ENCODE results near the gene MAN1A2. TPM values are rescaled to one million over a fixed set of nuclear protein-coding genes. Genes with fewer than 3 reads are reported as not detected.

MAN1A2 gene
- total RNA-seq, 6 experiments from 2014 or later = 38.0 to 45.1 (median 40.7) TPM

DNA sequence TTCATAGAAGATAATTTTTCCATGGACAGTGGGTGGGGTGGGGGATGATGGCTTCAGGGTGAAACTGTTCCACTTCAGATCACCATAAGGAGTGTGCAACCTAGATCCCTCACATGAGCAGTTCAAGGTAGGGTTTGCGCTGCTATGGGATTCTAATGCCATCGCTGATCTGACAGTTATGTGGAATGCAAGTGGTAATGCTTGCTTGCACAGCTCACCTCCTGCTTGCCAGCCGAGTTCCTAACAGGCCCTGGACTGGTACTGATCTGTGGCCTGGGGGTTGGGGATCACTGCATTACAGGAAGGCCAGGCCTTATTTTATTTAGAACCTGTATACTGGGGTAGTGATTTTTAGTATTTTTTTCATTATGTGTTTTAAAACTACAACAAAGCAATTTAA is 22.0 kb downstream of the MAN1A2 start:
- Mint-ChIP-seq H3K9me3 (peaks cover 4% of the 10 kb centered on the region), H3K27me3 (ENCODE audit: insufficient read depth) (peaks cover 2% of the 10 kb centered on the region; the same call in 1 of the 2 replicates), H3K36me3 (ENCODE audit: low read depth) (peaks cover 4% of the 10 kb centered on the region), H3K4me1 (ENCODE audit: low read depth) (peaks cover 38% of the 10 kb centered on the region), H3K27ac (no peak overlapping the region), H3K4me3 (no peak overlapping the region)
- DNase-seq = no peak
- TF ChIP-seq CTCF (IDR thresholded peaks at IDR 0.05) = no peak

- Mint-ChIP-seq H3K4me1 (ENCODE audit: low read depth) (peaks cover 38% of the 10 kb centered on the region), H3K27me3 (ENCODE audit: insufficient read depth) (peaks cover 2% of the 10 kb centered on the region; the same call in 1 of the 2 replicates), H3K27ac (no peak overlapping the region), H3K4me3 (no peak overlapping the region), H3K9me3 (no peaks in the 10 kb centered on the region), H3K36me3 (ENCODE audit: low read depth) (no peaks in the 10 kb centered on the region)
- TF ChIP-seq CTCF (IDR thresholded peaks at IDR 0.05) = no peak
- DNase-seq = no peak
These were observed 22.5 kb downstream of the MAN1A2 start for GRCh38 chr1:117389779-117390178.

GRCh38 chr1:117392771-117393170 is 25.5 kb downstream of the MAN1A2 start:
- DNase-seq = peak; percentile 22
- no peak for TF ChIP-seq CTCF (IDR thresholded peaks at IDR 0.05)
- no peaks in the 10 kb centered on the region for H3K9me3 Mint-ChIP-seq
- no peaks in the 10 kb centered on the region for H3K27me3 Mint-ChIP-seq (ENCODE audit: insufficient read depth)
- H3K4me1 Mint-ChIP-seq (ENCODE audit: low read depth) = peaks cover 38% of the 10 kb centered on the region
- H3K36me3 Mint-ChIP-seq (ENCODE audit: low read depth) = no peaks in the 10 kb centered on the region
- no peak overlapping the region for H3K4me3 Mint-ChIP-seq
- H3K27ac Mint-ChIP-seq = peak overlapping the region; percentile 34; the same call in 1 of the 2 replicates

GRCh38 chr1:117396074-117396473 is 28.8 kb downstream of the MAN1A2 start:
- no peak for DNase-seq
- Mint-ChIP-seq H3K4me3 (no peak overlapping the region), H3K4me1 (ENCODE audit: low read depth) (peaks cover 17% of the 10 kb centered on the region), H3K9me3 (no peaks in the 10 kb centered on the region), H3K27me3 (ENCODE audit: insufficient read depth) (no peaks in the 10 kb centered on the region), H3K36me3 (ENCODE audit: low read depth) (no peaks in the 10 kb centered on the region), H3K27ac (no peak overlapping the region)
- TF ChIP-seq CTCF (IDR thresholded peaks at IDR 0.05) = no peak

DNA sequence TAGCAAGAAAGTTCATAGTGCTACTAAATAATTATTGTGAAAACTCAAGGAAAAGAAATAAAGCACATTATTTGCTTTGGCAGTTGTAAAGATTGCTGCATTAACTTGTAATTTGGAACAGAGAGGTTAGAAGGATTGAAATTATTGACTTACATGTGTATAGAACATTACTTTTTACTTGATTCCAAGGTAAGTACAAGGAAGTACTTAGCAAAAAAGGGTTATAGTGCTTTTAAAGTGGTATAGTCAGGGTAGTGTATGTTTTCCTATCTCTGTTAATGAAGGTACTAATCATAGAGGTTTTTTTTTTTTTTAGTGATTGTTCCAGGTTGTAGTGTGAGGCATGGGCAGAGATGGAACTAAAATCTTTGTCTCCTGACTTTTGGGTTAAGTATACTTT is 29.4 kb downstream of the MAN1A2 start:
- TF ChIP-seq CTCF (IDR thresholded peaks at IDR 0.05) = no peak
- H3K4me3 Mint-ChIP-seq = no peak overlapping the region
- DNase-seq = no peak
- no peaks in the 10 kb centered on the region for H3K27me3 Mint-ChIP-seq (ENCODE audit: insufficient read depth)
- peaks cover 20% of the 10 kb centered on the region for H3K4me1 Mint-ChIP-seq (ENCODE audit: low read depth)
- no peaks in the 10 kb centered on the region; the same call in 1 of the 2 replicates for H3K36me3 Mint-ChIP-seq (ENCODE audit: low read depth)
- H3K27ac Mint-ChIP-seq = no peak overlapping the region
- no peaks in the 10 kb centered on the region for H3K9me3 Mint-ChIP-seq

- DNase-seq = no peak
- Mint-ChIP-seq H3K4me1 (ENCODE audit: low read depth) (peaks cover 7% of the 10 kb centered on the region; the same call in 1 of the 2 replicates), H3K27me3 (ENCODE audit: insufficient read depth) (no peaks in the 10 kb centered on the region), H3K4me3 (no peak overlapping the region), H3K27ac (no peak overlapping the region), H3K36me3 (ENCODE audit: low read depth) (peaks cover 16% of the 10 kb centered on the region), H3K9me3 (peaks cover 4% of the 10 kb centered on the region; the same call in 1 of the 2 replicates)
- no peak for TF ChIP-seq CTCF (IDR thresholded peaks at IDR 0.05)
These were observed 31.7 kb downstream of the MAN1A2 start for GRCh38 chr1:117398957-117399356.
